Measurements from ENCODE around the gene LRRC56.

GRCh38 chr11:551596-551995, 14.3 kb downstream of the LRRC56 start:
- TF ChIP-seq CTCF (IDR thresholded peaks at IDR 0.05) (no peak), TP53 (CRISPR knock-in tag; IDR thresholded peaks at IDR 0.05) (no peak), PHF8 (IDR thresholded peaks at IDR 0.05; ENCODE audit: borderline replicate concordance, low read depth) (no peak), BCL3 (IDR thresholded peaks at IDR 0.05) (no peak), JUNB (IDR thresholded peaks at IDR 0.05) (no peak), CEBPB (IDR thresholded peaks at IDR 0.05) (no peak), ZNF302 (CRISPR knock-in tag; IDR thresholded peaks at IDR 0.05) (no peak), RCOR1 (IDR thresholded peaks at IDR 0.05; ENCODE audit: low read depth, low read length) (no peak)
